Mesenteric fat pad (tissue), 1 donor: ENCODE results near the gene ZCCHC24. TPM values are rescaled to one million over a fixed set of nuclear protein-coding genes. Genes with fewer than 3 reads are reported as not detected.

Source experiments
- DNase-seq: peaks from one replicate; pipeline ENCODE4 v3.0.0-alpha.2; 2020; ENCODE audit warnings: low spot score
- total RNA-seq: library from RNA; stranded (reverse); fragmentation: NEBNext Ultra II Directional; extraction: Animal tissue kit (Norgen Biotek cat#: 25700); gene quantifications from one replicate; pipeline ENCODE4 v1.2.1, GENCODE V29; 2021
- donor health status: DM: yes; HTN: yes; CAD: no.

Gene ZCCHC24
- total RNA-seq, 1 donor from 2014 or later = 90.8 TPM

DNA sequence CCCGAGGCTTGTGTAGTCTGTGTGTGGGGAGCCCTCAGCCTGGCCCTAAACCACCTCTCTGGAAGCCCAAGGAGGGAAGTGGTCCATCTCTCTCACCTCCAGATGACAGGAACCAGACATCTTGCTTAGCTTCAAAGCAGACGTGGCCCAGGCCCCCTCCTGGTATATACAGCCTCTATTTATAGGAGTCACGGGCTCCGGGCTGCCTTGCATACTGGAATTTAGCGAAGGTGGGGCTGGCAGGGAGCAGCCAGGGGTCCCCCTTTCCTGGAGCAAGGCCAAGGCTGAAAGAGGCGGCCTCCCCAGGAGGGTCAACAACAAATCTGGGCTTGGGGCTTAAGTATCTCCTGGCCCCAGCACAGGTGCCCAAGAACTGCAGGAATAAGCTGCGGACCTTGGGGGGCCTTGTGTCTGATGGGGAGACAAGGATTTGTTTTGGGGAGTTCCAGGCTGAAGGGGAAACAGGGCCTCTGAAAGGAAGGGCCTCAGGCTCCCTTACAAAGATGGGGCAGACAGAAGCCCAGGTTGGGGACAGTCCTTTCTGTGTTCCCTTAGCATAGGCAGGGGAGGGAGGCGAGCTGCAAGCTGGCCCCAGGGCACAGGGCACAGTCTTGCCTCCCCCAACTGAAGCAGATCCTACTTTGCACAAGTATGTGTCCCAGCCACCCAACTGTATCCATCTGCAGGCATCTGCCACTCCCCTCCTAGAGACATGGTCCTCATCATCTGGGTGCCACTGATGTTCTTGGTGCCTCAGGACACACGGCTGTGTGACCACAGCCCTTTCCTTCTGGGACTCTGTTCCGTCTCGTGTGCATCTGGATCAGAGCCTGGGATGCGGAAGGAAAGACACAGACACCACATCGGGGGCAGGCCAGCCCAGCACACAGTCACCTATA is 11.9 kb downstream of the ZCCHC24 start:
- no peak for DNase-seq

GRCh38 chr10:79431891-79432831 is 13.3 kb downstream of the ZCCHC24 start:
- DNase-seq = no peak

DNA sequence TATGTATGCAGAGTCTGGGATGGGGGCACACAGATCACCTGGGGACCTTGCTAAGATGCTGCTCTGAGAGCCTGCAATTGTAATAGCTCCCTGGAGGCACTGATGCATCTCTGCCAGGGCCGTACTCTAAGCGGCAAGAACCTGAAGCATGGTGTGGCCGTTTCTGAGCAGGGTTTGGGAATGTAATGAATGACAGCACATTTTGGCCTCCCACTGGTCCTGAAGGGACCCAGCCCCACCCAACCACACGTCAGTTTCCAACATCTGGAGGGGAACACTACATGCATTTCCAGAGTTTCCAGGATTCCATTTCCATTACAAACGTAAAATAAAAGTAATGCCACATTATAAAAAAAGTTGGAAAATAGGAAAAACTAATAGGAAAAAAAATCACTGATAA is 14.0 kb downstream of the ZCCHC24 start:
- DNase-seq = no peak

DNA sequence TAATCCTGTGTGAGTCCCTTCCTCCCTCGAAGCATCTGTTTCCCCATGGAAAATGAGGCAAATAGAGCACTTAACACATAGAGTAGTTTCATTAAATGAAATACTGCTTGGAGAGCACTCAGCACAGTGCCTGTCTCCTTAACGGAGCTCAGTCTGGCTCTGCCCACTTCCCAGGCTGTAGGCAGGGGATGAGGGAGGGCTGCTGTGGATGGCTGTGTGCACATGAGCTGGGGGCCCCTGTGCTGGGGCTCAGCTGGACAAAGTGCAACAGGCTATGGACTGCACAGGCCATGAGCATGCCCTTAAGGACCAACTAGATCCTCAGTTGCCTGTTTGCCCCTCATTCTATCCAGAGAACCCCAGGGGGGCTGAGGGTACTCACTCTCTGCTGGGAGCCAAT is 14.5 kb downstream of the ZCCHC24 start:
- no peak for DNase-seq

- no peak for DNase-seq
Measured at GRCh38 chr10:79430325-79430905, 15.0 kb downstream of the ZCCHC24 start.

DNA sequence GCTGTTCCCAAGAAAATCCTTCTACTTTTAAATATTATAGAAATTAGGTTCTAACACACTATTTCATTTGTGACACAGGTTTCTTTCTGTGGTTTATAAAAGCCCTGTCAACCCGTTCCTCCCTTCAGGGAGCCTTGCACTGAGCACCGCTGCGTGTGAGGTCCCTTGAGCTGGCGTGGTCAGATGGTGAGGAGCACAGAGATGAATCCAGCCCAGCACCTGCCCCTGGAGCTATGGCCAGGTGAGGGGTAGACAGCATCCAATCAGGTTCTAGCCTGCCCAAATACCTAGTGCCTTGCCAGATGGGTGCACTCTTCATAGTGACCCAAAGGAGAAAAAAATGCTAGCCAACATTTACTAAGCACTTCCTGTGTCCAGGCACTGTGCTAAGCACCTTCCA is 15.7 kb downstream of the ZCCHC24 start:
- DNase-seq = no peak

DNA sequence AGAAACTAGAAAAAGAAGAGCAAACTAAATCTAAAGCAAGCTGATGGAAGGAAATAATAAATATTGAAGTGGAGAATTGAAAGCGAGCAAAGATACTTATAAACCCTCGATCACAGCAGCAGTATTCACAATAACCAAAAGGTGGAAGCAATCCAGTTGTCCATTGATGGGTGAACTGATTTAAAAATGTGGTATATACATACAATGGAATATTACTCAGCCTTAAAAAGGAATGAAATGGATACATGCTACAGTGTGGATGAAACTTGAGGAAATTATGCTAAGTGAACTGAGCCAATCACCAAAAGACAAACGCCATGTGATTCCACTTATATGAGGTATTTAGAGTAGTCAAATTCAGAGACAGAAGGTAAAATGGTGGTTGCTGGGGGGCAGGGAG is 17.5 kb downstream of the ZCCHC24 start:
- no peak for DNase-seq

GRCh38 chr10:79425074-79425532 is 20.3 kb downstream of the ZCCHC24 start:
- no peak for DNase-seq

DNA sequence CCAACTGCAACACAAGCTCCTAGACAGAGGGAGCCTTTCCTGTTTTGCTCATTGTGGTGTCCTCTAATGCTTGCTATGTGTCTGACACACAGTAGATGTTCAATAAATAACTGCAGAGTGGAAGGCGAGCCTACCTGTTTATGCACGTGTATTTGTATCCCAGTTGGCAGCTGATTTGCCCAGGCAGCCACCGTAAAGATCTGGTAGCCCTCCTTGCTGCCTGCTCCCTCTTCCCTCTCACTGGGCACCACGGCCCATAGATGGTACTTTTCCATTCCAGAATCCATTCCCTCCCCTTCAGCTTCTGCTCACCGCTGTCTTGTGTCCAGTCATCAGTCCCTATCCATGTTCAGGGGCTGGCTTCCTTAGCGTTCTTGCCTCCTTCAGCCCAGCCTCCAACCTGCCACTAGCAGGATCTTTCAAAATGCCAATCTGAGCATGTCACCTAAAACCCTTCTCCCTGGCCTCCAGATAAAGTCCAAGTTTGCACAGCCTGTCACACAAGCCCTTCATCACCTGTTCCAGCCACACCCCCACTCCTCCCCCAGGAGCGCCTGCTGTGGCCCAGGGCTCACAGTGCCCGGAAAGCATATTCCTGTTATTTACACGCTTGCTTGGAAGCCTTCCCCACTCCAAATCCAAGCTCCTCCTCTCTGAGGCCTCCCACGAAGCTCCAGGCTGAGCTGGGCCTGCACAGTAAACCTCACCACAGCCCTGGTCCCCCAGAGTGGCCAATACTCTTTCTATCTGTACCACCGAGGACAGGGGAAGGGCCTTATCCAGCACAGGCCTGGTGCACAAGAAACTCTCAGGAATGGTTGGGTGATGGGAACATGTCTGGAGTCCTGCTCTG is 21.0 kb downstream of the ZCCHC24 start:
- no peak for DNase-seq

DNA sequence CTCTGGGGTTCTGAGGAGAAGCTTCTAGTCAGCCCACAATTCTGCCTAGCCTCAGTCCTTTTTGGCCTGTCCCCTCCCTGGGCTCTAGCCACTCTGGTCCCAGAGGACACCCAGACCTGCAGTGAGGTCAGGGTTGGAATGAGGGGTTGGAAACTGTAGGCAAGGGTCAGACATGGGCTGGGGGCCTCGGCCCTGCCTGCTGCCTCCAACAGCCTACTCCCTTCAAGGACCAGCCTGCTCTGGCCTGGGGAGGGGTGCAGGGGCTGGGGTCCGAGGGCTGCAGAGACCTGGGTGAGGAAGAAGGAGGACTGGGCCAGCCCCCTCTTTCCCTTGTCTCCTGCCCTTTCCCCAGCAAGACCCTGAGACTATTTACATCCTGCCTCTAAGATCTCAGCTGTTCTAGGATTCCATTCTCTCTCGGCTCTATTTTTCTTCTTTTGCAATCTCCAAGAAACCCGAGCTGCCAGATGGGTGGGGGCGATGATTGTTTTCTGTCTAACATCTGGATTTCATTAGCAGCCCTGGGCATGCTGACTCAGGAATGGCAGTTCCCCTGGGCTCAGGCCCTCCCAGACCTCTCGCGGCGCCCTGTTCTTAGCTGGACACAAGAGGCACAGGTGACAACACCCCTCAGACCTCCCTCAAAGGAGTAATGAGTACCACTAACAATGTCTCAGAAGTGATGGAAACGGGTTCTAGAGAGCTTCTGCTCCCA is 23.1 kb downstream of the ZCCHC24 start:
- DNase-seq = no peak

GRCh38 chr10:79420974-79421688 is 24.3 kb downstream of the ZCCHC24 start:
- no peak for DNase-seq

- no peak for DNase-seq
Measured at GRCh38 chr10:79418886-79419595, 26.4 kb downstream of the ZCCHC24 start.

DNA sequence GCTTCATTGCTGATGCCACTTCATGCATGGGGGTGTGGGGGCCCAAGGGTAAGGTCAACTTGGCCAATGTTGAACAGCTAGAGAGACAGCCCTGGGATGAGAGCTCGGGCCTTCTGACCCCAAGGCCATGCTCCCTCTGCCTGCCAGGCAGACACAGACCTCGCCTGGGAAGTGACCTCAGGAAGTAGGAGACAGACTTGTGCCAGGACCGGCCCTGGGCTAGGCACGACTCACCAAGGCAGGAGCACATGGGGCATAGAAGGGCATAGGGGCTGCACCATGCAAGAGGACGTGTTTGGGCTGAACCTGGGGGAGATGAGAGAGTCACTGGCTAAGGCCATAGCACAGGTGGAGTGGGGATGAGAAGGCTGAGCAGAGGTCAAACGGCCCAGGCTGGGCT is 27.1 kb downstream of the ZCCHC24 start:
- no peak for DNase-seq

DNA sequence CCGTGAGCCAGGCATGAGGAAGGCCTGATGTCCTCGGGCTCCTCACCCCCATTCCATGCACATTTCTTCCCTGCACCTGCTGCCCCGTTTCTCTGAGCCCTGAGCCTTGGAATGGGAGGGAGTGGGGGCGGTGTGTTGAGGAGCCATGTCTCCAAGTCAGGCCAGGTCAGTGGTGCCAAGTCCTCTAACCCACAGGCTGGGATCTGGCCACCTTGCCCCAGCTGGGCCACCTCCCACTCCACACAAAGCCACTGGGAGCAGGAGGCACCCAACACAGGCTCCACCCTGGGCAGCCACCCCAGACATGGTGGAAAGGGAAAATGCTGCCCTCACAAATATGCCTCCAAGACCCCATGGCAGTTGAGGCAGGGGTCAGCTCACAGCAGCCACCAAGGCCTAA is 27.7 kb downstream of the ZCCHC24 start:
- no peak for DNase-seq

- DNase-seq = no peak
Measured at GRCh38 chr10:79417266-79417665, 28.2 kb downstream of the ZCCHC24 start.

DNA sequence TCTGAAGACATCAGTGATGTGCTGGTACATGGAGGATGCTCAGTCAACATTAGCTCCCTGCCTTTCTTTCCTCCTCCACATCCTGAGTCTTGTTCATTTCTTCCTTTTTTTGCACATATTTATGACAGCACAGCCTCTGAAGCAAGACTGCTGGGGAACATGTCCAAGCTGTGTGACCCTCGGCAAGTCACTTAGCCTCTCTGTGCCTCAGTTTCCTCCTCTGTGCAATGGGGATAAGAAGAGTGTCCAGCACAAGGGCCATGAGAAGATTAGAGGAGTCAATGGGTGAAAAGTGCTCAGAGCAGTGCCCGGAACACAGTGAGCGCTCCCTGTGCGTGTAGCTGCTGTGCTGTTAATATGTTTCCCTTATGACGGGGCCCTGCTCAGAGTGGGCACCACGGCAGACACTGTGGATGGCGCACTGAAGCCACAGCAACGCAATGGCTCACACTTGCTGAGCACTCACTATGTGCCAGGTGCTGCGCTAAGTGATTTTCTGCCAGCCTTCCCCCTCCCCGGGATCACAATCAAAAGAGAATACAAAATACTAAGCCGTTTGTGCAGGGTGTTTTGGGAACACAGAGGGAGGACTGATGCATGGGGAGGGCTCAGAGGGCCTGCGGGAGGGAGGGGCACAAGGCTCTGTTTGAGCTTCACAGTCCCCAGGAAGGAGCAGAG is 28.7 kb downstream of the ZCCHC24 start:
- no peak for DNase-seq

- no peak for DNase-seq
Measured at GRCh38 chr10:79415736-79416577, 29.5 kb downstream of the ZCCHC24 start.
